H9 (cell line): ENCODE measurements around the gene ATP2B2. TPM values are rescaled to one million over a fixed set of nuclear protein-coding genes. Genes with fewer than 3 reads are reported as not detected.

Experiments
- DNase-seq: peaks from one replicate; pipeline ENCODE4 v3.0.0-alpha.2; 2017
- H2AFZ ChIP-seq: one replicate; pipeline ENCODE4 v1.6.1; 2013; ENCODE audit warnings: mild to moderate bottlenecking, low read length, control low read depth, moderate library complexity
- H2AK5ac ChIP-seq: 2 replicates; pipeline ENCODE4 v1.6.1; 2013; ENCODE audit warnings: low read length, control low read depth, mixed read lengths; ENCODE audit not compliant: insufficient read length
- H2BK120ac ChIP-seq: one replicate; pipeline ENCODE4 v1.6.1; 2013; ENCODE audit warnings: low read depth, mild to moderate bottlenecking, low read length, control low read depth, inconsistent platforms; ENCODE audit not compliant: poor library complexity, severe bottlenecking
- H2BK12ac ChIP-seq: 2 replicates; pipeline ENCODE4 v1.6.1; 2013; ENCODE audit warnings: low read length, control low read depth, mixed read lengths, low read depth; ENCODE audit not compliant: insufficient read length
- H2BK15ac ChIP-seq: 2 replicates; pipeline ENCODE4 v1.6.1; 2013; ENCODE audit warnings: low read depth, low read length, control low read depth
- H2BK20ac ChIP-seq: one replicate; pipeline ENCODE4 v1.6.1; 2013; ENCODE audit warnings: low read depth, mild to moderate bottlenecking, low read length, control low read depth, inconsistent platforms; ENCODE audit not compliant: poor library complexity, severe bottlenecking
- H2BK5ac ChIP-seq: 2 replicates; pipeline ENCODE4 v1.6.1; 2013; ENCODE audit warnings: low read length, control low read depth, mixed read lengths; ENCODE audit not compliant: insufficient read length
- H3K14ac ChIP-seq: 2 replicates; pipeline ENCODE4 v1.6.1; 2013; ENCODE audit warnings: low read length, control low read depth; ENCODE audit not compliant: insufficient read depth
- H3K18ac ChIP-seq: 2 replicates; pipeline ENCODE4 v1.6.1; 2013; ENCODE audit warnings: low read depth, mild to moderate bottlenecking, mixed read lengths, low read length, control low read depth; ENCODE audit not compliant: insufficient read length
- H3K23ac ChIP-seq: 2 replicates; pipeline ENCODE4 v1.6.1; 2013; ENCODE audit warnings: low read length, control low read depth, mixed read lengths, low read depth; ENCODE audit not compliant: insufficient read length
- H3K23me2 ChIP-seq: 2 replicates; pipeline ENCODE4 v1.6.1; 2013; ENCODE audit warnings: low read depth, mild to moderate bottlenecking, mixed read lengths, low read length, control low read depth; ENCODE audit not compliant: insufficient read length, poor library complexity, severe bottlenecking
- H3K27ac ChIP-seq: 2 replicates; pipeline ENCODE4 v1.5.1; 2013; ENCODE audit warnings: low read length, control low read depth, mixed read lengths, low read depth; ENCODE audit not compliant: insufficient read length
- H3K27me3 ChIP-seq: 2 replicates; pipeline ENCODE4 v1.6.1; 2013; ENCODE audit warnings: low read length, control low read depth, inconsistent platforms; ENCODE audit not compliant: insufficient read depth
- H3K4ac ChIP-seq: 2 replicates; pipeline ENCODE4 v1.6.1; 2013; ENCODE audit warnings: low read depth, mild to moderate bottlenecking, control low read depth, inconsistent platforms, low read length, moderate library complexity
- H3K4me1 ChIP-seq: 2 replicates; pipeline ENCODE4 v1.6.1; 2013; ENCODE audit warnings: low read length, control low read depth, inconsistent platforms; ENCODE audit not compliant: insufficient read depth
- H3K4me2 ChIP-seq: 2 replicates; pipeline ENCODE4 v1.6.1; 2013; ENCODE audit warnings: low read length, control low read depth, mixed read lengths; ENCODE audit not compliant: insufficient read length, insufficient read depth
- H3K56ac ChIP-seq: 2 replicates; pipeline ENCODE4 v1.6.1; 2013; ENCODE audit warnings: low read depth, mild to moderate bottlenecking, mixed read lengths, low read length, control low read depth; ENCODE audit not compliant: insufficient read length
- H3K79me1 ChIP-seq: 2 replicates; pipeline ENCODE4 v1.6.1; 2013; ENCODE audit warnings: low read depth, mild to moderate bottlenecking, moderate library complexity, low read length, control low read depth, inconsistent platforms; ENCODE audit not compliant: insufficient read depth, poor library complexity, severe bottlenecking
- H3K79me2 ChIP-seq: 2 replicates; pipeline ENCODE4 v1.6.1; 2013; ENCODE audit warnings: low read length, control low read depth, inconsistent platforms; ENCODE audit not compliant: insufficient read depth
- H3K9ac ChIP-seq: 2 replicates; pipeline ENCODE4 v1.6.1; 2013; ENCODE audit warnings: low read length, control low read depth, mixed read lengths; ENCODE audit not compliant: insufficient read length; ENCODE audit errors: extremely low read depth
- H3K9me3 ChIP-seq: one replicate; pipeline ENCODE4 v1.6.1; 2013; ENCODE audit warnings: low read depth, low read length, inconsistent platforms; ENCODE audit not compliant: control insufficient read depth
- H3T11ph ChIP-seq: one replicate; pipeline ENCODE4 v1.6.1; 2013; ENCODE audit warnings: mild to moderate bottlenecking, low read length, control low read depth, inconsistent platforms
- H4K20me1 ChIP-seq: one replicate; pipeline ENCODE4 v1.6.1; 2013; ENCODE audit not compliant: control insufficient read depth, insufficient read length, insufficient read depth
- H4K5ac ChIP-seq: 2 replicates; pipeline ENCODE4 v1.6.1; 2013; ENCODE audit warnings: low read depth, mild to moderate bottlenecking, mixed read lengths, low read length, control low read depth; ENCODE audit not compliant: insufficient read length
- H4K8ac ChIP-seq: replicated peaks from 2 replicates; pipeline ENCODE4 v1.6.1; 2013; ENCODE audit warnings: low read length, control low read depth, mixed read lengths, low read depth; ENCODE audit not compliant: insufficient read length
- H4K91ac ChIP-seq: 2 replicates; pipeline ENCODE4 v1.6.1; 2013; ENCODE audit warnings: low read depth, mild to moderate bottlenecking, moderate library complexity, mixed read lengths, low read length, control low read depth; ENCODE audit not compliant: insufficient read length
- H3K27ac Mint-ChIP-seq, 3 experiments: 2 replicates in 2 of 3; 3 replicates in 1 of 3; pipeline ENCODE4 v1.8.0; 2020 to 2021; ENCODE audit warnings: mixed read lengths in 3 of 3, mild to moderate bottlenecking in 1 of 3, moderate library complexity in 1 of 3
- H3K27me3 Mint-ChIP-seq: 2 replicates; pipeline ENCODE4 v1.8.0; 2021; ENCODE audit warnings: low read depth, mild to moderate bottlenecking, moderate library complexity, mixed read lengths
- H3K36me3 Mint-ChIP-seq, 3 experiments: 2 replicates in 2 of 3; 3 replicates in 1 of 3; pipeline ENCODE4 v1.8.0; 2020 to 2021; ENCODE audit warnings: low read depth in 3 of 3, mixed read lengths in 3 of 3; ENCODE audit not compliant: insufficient read depth in 1 of 3
- H3K4me1 Mint-ChIP-seq, 2 experiments: 2 replicates each; pipeline ENCODE4 v1.8.0; 2020; ENCODE audit warnings: mixed read lengths in 2 of 2
- H3K4me3 Mint-ChIP-seq, 2 experiments: 2 replicates in 1 of 2; 3 replicates in 1 of 2; pipeline ENCODE4 v1.8.0; 2020 to 2021; ENCODE audit warnings: mild to moderate bottlenecking in 2 of 2, mixed read lengths in 2 of 2, moderate library complexity in 1 of 2
- H3K9me3 Mint-ChIP-seq, 2 experiments: 2 replicates in 1 of 2; 3 replicates in 1 of 2; pipeline ENCODE4 v1.8.0; 2020; ENCODE audit warnings: mild to moderate bottlenecking in 2 of 2, mixed read lengths in 2 of 2, moderate library complexity in 1 of 2
- WGBS: extraction: QIAGEN DNeasy Blood & Tissue Kit; methylation state at CpG from one replicate; pipeline ENCODE4 v1.1.7; 2013; ENCODE audit warnings: missing lambda C conversion rate, low lambda C conversion rate, mixed read lengths; ENCODE audit not compliant: insufficient read length; ENCODE audit errors: extremely low coverage; 5-methylcytosine and 5-hydroxymethylcytosine counted together
- total RNA-seq: library from RNA; stranded (reverse); gene quantifications from 2 replicates; pipeline ENCODE4 v1.2.1, GENCODE V29; 2021
- TF ChIP-seq, protein P1 (sequence below): fragments of 200-600 bp; sonication (generic); conservative IDR thresholded peaks from 3 replicates; pipeline ENCODE4 v1.8.0; 2021; ENCODE audit warnings: antibody characterized with exemption, mild to moderate bottlenecking

Gene ATP2B2
- total RNA-seq, 1 experiment from 2014 or later, result 0.33 TPM

DNA sequence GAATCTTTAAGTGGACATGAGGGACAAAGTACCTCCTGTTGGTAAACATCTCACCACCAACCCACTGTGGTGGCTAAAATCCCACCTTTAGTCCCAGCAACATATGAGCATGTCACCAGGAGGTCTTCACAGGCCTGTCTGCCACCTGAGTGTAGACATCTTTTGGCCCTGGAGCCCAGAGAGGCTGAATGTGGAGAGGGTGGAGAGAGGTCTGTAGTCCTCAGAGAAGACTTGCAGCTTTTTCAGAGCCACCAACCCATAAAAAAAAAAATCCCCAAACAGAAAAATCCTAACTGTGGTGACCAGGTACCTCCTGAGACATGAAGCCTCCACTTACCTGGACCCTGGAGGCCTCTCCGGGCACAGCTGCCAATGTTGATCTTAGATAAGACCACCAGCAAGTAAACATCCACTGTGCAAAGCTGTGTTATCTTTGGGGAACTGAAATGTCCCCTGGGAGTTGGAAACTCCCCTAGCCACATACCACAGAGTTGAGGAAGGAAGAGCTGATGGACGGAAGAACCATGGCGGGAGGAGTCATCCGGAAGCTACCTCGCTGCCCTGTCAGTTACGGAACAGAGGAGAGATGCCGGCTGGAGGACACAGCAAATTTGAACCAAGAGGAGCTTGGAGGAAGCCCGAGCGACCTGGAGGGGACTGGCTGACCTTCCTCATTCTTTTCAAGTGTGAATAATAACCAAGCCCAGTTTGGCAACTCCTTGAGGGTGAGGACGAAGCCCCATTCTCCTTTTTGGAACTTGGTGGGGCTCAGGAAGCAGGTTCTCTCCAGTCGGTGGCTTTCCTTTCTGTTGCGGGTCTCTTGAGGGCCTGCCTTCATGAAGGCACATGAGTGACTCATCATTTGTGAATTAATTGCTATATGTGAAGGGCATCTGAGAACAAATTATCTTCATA lies 212.6 kb downstream of the ATP2B2 start, which contains the start of gene GHRL:
TSS of gene GHRL (minus strand) at position 443 of the 915 bp plus-strand sequence. CDS start 2,767 bp downstream, outside the sequence.
- Histone ChIP-seq H3K23ac (no peak within 1 kb of the TSS), H3K18ac (no peak within 1 kb of the TSS), H3K23me2 (no peaks in the 10 kb centered on the region), H2AFZ (no peak within 1 kb of the TSS), H4K91ac (no peak within 1 kb of the TSS), H3T11ph (no peak within 1 kb of the TSS), H4K8ac (peak within 1 kb of the TSS; percentile 13), H2BK15ac (no peak within 1 kb of the TSS), H2BK12ac (no peak within 1 kb of the TSS), H2BK20ac (no peak within 1 kb of the TSS), H2BK5ac (no peak within 1 kb of the TSS), H3K14ac (no peak within 1 kb of the TSS; the same call in 1 of the 2 replicates), H3K56ac (no peak within 1 kb of the TSS), H4K5ac (no peak within 1 kb of the TSS), H3K27me3 (no peaks in the 10 kb centered on the region), H3K4ac (no peak within 1 kb of the TSS), H3K9ac (no peak within 1 kb of the TSS), H4K20me1 (no peaks in the 10 kb centered on the region), H3K4me1 (no peaks in the 10 kb centered on the region), H3K79me1 (no peaks in the 10 kb centered on the region), H3K9me3 (no peaks in the 10 kb centered on the region), H3K4me2 (no peak within 1 kb of the TSS), H3K27ac (no peak within 1 kb of the TSS), H3K79me2 (no peaks in the 10 kb centered on the region), H2AK5ac (no peak within 1 kb of the TSS), H2BK120ac (no peak within 1 kb of the TSS)
- peak within 1 kb of the TSS in 2 of 3 experiments; percentile 64 to 70; a peak in 1 of 7 replicates for H3K27ac Mint-ChIP-seq
- 0 out of 4 replicates have a peak, but pooled peaks cover 0 to 4% of the 10 kb centered on the region in 2 experiments for H3K4me1 Mint-ChIP-seq
- no CpG with 5 or more reads among the region's 12 CpGs for WGBS
- H3K4me3 Mint-ChIP-seq, result no peak within 1 kb of the TSS
- H3K27me3 Mint-ChIP-seq, result no peaks in the 10 kb centered on the region
- no peak for DNase-seq
- TF ChIP-seq, protein P1, sequence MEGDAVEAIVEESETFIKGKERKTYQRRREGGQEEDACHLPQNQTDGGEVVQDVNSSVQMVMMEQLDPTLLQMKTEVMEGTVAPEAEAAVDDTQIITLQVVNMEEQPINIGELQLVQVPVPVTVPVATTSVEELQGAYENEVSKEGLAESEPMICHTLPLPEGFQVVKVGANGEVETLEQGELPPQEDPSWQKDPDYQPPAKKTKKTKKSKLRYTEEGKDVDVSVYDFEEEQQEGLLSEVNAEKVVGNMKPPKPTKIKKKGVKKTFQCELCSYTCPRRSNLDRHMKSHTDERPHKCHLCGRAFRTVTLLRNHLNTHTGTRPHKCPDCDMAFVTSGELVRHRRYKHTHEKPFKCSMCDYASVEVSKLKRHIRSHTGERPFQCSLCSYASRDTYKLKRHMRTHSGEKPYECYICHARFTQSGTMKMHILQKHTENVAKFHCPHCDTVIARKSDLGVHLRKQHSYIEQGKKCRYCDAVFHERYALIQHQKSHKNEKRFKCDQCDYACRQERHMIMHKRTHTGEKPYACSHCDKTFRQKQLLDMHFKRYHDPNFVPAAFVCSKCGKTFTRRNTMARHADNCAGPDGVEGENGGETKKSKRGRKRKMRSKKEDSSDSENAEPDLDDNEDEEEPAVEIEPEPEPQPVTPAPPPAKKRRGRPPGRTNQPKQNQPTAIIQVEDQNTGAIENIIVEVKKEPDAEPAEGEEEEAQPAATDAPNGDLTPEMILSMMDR, result no peak
- H3K36me3 Mint-ChIP-seq, result peaks cover 15 to 46% (median 28%) of the 10 kb centered on the region in 3 experiments; a peak in 6 of 7 replicates
- H3K9me3 Mint-ChIP-seq, result no peaks in the 10 kb centered on the region
